RWPE2 (cell line): ENCODE results near the gene ECE2.
A peak's percentile ranks its signal among the peaks of the same experiment; 100 is the strongest.

Experiments used
- ATAC-seq: fragments of 200-7000 bp; cut with Tn5 transposase; 3 replicates; pipeline ENCODE4 v1.9.1; 2021; ENCODE audit warnings: low read depth
- DNase-seq: peaks from one replicate; pipeline ENCODE4 v3.0.0-alpha.2; 2020; ENCODE audit warnings: low spot score
- H3K27ac ChIP-seq: fragments of 450-650 bp; 2 replicates; pipeline ENCODE4 v1.5.1; 2017; ENCODE audit warnings: mild to moderate bottlenecking; ENCODE audit not compliant: poor library complexity, severe bottlenecking
- H3K27me3 ChIP-seq: fragments of 250-450 bp; sonication (Bioruptor Pico); 2 replicates; pipeline ENCODE4 v1.5.1; 2021; ENCODE audit warnings: mild to moderate bottlenecking, moderate library complexity; ENCODE audit not compliant: insufficient read depth, poor library complexity, severe bottlenecking
- H3K36me3 ChIP-seq: fragments of 250-450 bp; sonication (Bioruptor Pico); 2 replicates; pipeline ENCODE4 v1.5.1; 2020; ENCODE audit warnings: low read depth, mild to moderate bottlenecking, moderate library complexity
- H3K4me1 ChIP-seq: fragments of 250-450 bp; sonication (Bioruptor Pico); 2 replicates; pipeline ENCODE4 v1.5.1; 2021; ENCODE audit warnings: mild to moderate bottlenecking, moderate library complexity; ENCODE audit not compliant: insufficient read depth, poor library complexity, severe bottlenecking
- H3K4me3 ChIP-seq: fragments of 250-450 bp; sonication (Bioruptor Pico); 2 replicates; pipeline ENCODE4 v1.5.1; 2021; ENCODE audit warnings: mild to moderate bottlenecking, moderate library complexity; ENCODE audit not compliant: severe bottlenecking
- H3K9me3 ChIP-seq: fragments of 250-450 bp; sonication (Bioruptor Pico); 2 replicates; pipeline ENCODE4 v1.5.1; 2021; ENCODE audit warnings: mild to moderate bottlenecking, moderate library complexity; ENCODE audit not compliant: severe bottlenecking
- TF ChIP-seq, protein P1 (sequence below): fragments of 450-650 bp; IDR thresholded peaks from one replicate; pipeline ENCODE4 v1.5.1; 2017; ENCODE audit warnings: mild to moderate bottlenecking, moderate library complexity; ENCODE audit not compliant: poor library complexity, severe bottlenecking

The ECE2 gene

DNA sequence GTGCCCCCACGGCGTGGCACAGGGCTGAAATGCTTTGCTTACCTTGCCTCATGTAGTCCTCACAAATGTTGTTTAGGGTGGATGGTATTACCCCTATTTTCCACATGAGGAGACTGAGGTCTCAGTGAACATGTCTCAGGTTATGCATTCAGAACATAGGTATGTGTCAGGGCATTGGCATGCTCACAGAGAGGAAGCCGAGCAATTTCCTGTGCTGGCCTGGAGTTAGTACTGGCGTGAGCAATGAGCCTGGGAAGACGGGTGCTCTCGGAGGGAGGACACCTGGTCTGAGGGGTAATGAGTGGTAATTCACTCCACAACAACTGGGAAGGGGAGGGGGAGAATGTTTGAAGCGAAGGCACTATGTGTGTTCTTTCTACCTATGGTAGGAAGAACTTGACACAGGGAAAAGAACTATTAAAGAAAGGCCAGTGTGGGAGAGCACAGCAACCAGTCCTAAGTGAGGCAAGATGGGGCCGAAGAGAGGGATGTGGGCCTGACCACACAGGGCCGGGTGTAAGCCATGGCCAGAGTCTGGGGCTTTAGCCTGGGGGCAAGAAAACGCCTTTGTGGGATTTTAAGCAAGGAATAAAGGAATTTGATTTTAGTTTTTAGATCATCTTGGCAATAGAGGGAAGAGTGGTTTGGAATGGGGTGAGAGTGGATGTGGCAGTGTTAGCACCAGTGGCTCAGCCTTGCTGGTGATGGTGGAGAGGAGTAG lies 56.7 kb downstream of the ECE2 start:
- TF ChIP-seq, protein P1, sequence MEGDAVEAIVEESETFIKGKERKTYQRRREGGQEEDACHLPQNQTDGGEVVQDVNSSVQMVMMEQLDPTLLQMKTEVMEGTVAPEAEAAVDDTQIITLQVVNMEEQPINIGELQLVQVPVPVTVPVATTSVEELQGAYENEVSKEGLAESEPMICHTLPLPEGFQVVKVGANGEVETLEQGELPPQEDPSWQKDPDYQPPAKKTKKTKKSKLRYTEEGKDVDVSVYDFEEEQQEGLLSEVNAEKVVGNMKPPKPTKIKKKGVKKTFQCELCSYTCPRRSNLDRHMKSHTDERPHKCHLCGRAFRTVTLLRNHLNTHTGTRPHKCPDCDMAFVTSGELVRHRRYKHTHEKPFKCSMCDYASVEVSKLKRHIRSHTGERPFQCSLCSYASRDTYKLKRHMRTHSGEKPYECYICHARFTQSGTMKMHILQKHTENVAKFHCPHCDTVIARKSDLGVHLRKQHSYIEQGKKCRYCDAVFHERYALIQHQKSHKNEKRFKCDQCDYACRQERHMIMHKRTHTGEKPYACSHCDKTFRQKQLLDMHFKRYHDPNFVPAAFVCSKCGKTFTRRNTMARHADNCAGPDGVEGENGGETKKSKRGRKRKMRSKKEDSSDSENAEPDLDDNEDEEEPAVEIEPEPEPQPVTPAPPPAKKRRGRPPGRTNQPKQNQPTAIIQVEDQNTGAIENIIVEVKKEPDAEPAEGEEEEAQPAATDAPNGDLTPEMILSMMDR, result peak; percentile 11
- H3K4me3 ChIP-seq, result no peak overlapping the region
- H3K4me1 ChIP-seq, result peaks cover 36% of the 10 kb centered on the region
- H3K9me3 ChIP-seq, result no peaks in the 10 kb centered on the region
- peaks cover 86% of the 10 kb centered on the region for H3K36me3 ChIP-seq
- ATAC-seq (peak; percentile 81), DNase-seq (peak; percentile 86)
- H3K27ac ChIP-seq, result peak overlapping the region; percentile 98
- no peaks in the 10 kb centered on the region for H3K27me3 ChIP-seq

DNA sequence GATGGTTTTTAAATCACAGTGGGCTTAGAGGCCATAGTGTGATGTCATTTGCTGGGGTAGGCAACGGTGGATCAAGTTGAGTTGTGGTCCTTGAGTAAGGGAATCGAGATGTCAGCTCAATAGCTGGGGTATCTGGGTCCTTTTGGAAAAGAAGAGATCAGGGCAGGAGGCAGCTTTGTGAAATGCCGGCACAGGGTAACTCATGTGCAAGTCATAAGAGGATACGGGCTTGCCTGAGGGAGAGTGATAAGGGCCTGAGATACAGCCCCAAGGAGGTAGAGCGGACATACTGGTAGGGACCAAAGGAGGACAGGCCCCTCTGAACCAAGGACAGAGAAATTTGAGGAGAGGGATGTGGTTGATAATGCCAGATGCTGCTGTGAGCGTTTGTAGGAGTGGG lies 57.4 kb downstream of the ECE2 start:
- H3K4me1 ChIP-seq, result peaks cover 38% of the 10 kb centered on the region
- no peaks in the 10 kb centered on the region for H3K9me3 ChIP-seq
- no peaks in the 10 kb centered on the region for H3K27me3 ChIP-seq
- ATAC-seq (no peak), DNase-seq (no peak)
- TF ChIP-seq, protein P1, result no peak
- H3K4me3 ChIP-seq, result no peak overlapping the region
- H3K27ac ChIP-seq, result peak overlapping the region; percentile 98
- peaks cover 80% of the 10 kb centered on the region for H3K36me3 ChIP-seq

DNA sequence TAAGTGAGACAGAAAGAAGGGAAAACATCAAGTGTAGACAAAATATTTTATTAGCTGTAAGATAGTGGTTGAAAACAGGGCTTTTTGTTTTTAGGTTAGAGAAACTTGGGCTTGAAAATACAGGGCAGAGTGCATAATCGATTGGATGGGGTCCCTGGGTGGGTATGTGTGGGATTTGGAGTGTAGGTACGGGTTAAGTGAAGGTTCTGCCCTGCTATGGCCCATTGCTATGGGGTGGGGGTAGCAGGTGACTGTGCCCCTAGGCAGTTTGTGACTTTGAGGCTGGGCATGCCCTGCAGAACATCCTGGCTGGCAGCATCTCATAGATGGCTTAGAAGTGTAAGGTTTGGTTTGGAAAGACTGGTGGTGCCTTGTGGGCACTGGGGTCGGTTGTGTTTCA lies 57.9 kb downstream of the ECE2 start:
- TF ChIP-seq, protein P1, result no peak
- Histone ChIP-seq H3K4me1 (peaks cover 39% of the 10 kb centered on the region), H3K9me3 (no peaks in the 10 kb centered on the region), H3K27me3 (no peaks in the 10 kb centered on the region), H3K4me3 (no peak overlapping the region), H3K27ac (peak overlapping the region; percentile 98), H3K36me3 (peaks cover 75% of the 10 kb centered on the region)
- no peak for ATAC-seq
- no peak for DNase-seq

DNA sequence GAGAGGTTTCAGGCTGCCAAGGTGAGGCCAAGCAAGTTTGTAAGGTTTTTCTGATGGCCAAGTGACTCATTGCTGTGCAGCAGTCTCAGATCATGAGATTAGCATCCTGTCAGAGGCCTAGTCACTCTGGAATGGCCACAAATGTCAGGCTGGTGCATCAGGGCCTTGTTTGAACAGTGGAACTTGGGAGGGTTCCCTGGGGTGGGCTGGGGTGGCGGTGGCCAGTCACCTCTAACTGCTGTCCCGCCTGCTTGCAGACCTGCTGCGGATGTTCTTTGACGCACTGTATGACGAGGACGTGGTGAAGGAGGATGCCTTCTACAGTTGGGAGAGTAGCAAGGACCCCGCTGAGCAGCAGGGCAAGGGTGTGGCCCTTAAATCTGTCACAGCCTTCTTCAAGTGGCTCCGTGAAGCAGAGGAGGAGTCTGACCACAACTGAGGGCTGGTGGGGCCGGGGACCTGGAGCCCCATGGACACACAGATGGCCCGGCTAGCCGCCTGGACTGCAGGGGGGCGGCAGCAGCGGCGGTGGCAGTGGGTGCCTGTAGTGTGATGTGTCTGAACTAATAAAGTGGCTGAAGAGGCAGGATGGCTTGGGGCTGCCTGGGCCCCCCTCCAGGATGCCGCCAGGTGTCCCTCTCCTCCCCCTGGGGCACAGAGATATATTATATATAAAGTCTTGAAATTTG lies 58.8 kb downstream of the ECE2 start:
- Histone ChIP-seq H3K9me3 (no peaks in the 10 kb centered on the region), H3K27ac (peak overlapping the region; percentile 98), H3K4me1 (peaks cover 43% of the 10 kb centered on the region), H3K27me3 (no peaks in the 10 kb centered on the region), H3K4me3 (no peak overlapping the region), H3K36me3 (peaks cover 65% of the 10 kb centered on the region)
- TF ChIP-seq, protein P1, result no peak
- ATAC-seq, result peak; percentile 15
- DNase-seq, result no peak

DNA sequence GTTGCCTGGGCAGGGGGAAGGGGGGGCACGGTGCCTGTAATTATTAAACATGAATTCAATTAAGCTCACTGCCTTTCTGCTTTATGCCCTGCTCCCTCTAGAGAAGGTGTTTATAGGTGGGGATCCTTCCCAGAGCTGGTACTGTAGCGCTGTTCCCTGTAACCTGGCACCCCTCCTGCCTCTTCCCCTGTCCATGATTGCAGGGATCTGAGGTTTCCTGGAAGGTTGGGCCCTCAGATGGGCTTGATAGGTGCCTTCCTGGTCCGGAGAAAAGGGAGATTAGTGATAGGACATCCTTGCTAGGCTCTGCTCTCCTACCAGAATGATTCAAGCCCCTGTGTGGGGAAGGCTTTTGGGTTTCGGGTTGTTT lies 59.5 kb downstream of the ECE2 start:
- TF ChIP-seq, protein P1, result no peak
- no peak for ATAC-seq

More for the DNA sequence above, 59.5 kb downstream of the ECE2 start:
- peaks cover 59% of the 10 kb centered on the region for H3K36me3 ChIP-seq
- DNase-seq, result no peak
- peaks cover 43% of the 10 kb centered on the region for H3K4me1 ChIP-seq
- H3K27ac ChIP-seq, result peak overlapping the region; percentile 98
- H3K4me3 ChIP-seq, result peak overlapping the region; percentile 56
- no peaks in the 10 kb centered on the region for H3K9me3 ChIP-seq
- H3K27me3 ChIP-seq, result no peaks in the 10 kb centered on the region
